AML-193 (cell line): ENCODE measurements around the gene RIC1.
"Not testable (repeated sequence)": the region's sequence is repeated elsewhere in the genome, so short reads cannot be mapped to it uniquely, and the experiment has no call there.

Experiments
- DNase-seq, 2 experiments: peaks; one replicate each; lab custom pipeline; 2025; lab: John Stamatoyannopoulos, UW

The RIC1 gene

DNA sequence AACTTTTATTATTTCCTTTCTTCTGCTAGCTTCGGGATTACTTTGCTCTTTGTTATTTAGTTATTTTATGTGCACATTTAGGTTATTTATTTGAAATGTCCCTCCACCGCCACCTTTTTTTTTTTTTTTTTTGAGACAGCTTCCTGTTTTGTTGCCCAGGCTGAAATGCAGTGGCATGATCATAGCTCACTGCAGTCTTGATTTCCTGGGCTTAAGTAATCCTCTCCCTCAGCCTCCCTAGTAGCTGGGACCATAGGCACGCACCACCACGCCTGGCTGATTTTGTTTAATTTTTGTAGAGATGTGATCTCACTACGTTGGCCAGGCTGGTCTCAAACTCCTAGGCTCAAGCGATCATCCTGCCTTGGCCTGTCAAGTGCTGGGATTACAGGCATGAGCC, 38.5 kb downstream of the RIC1 start:
- DNase-seq, result no peak

DNA sequence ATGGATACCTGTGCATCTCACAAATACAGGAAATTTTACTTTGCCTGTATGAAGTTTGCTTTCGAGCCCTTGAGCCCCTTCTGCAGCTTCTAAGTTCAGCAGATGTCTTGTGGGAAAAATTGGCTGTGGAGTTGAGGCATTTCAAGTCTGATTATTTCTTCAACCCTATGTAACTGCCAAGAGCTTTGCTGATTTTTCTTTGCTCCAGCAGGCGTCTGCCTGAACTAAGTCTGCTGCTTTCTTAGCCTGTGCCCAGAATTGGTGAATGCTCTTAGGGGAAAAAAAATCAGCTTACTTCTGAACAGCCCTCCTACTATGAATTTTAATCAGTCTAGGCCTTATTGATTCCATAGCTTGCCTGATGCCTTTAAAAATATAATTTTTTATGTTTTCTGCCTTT, 41.2 kb downstream of the RIC1 start:
- DNase-seq, result no peak

DNA sequence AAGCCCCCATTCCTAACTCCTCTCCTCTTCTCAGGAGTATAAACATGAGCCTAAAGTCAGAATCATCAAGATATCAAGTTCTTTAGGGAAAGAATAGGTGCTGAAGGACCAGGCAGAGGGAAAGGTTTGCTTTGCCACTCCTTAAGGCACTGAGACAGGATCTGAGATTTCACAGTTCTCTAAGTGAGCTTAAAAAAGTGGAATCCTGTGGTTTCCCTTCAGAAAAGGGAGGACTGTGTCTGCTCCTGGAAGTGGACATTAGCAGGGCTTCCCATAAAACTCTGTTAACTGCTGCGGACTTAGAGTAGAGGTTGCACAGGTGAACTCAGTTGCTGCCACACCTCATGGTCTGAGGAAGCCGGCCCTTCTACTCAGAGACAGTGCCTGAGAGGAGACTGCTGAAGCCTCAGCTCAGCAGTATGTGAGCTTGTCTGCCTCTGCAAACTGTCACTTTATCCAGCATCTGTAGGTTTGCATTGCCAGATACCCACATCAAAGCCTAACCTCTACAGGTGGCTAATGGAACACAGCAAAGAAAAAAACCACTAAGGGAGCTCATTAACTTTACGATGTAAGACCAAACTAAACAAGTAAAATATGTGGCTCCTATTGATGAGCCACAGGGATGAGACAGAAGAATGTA, 42.9 kb downstream of the RIC1 start:
- DNase-seq, result no peak

DNA sequence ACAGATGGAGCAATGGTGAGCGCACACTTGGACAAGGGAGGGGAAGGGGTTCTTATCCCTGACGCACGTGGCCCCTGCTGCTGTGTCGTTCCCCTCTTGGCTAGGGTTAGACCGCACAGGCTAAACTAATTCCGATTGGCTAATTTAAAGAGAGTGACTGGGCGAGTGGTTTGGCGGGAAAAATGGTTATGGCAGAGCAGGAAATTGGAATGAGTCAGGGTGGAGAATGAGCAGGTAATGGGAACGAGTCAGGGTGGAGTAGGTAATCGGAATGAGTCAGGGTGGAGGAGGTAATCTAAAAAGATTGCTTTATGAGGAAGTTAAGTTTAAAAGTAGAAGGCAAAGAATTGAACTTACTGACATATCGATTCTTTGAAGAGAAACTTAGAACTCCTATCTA, 46.1 kb downstream of the RIC1 start:
- not testable (repeated sequence) for DNase-seq

DNA sequence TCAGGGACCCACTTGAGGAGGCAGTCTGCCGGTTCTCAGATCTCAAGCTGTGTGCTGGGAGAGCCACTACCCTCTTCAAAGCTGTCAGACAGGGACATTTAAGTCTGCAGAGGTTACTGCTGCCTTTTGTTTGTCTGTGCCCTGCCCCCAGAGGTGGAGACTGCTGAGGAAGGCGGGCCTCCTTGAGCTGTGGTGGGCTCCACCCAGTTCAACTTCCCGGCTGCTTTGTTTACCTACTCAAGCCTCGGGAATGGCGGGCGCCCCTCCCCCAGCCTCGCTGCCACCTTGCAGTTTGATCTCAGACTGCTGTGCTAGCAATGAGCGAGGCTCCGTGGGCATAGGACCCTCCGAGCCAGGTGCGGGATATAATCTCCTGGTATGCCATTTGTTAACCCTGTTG, 54.7 kb downstream of the RIC1 start:
- DNase-seq, result not testable (repeated sequence)

DNA sequence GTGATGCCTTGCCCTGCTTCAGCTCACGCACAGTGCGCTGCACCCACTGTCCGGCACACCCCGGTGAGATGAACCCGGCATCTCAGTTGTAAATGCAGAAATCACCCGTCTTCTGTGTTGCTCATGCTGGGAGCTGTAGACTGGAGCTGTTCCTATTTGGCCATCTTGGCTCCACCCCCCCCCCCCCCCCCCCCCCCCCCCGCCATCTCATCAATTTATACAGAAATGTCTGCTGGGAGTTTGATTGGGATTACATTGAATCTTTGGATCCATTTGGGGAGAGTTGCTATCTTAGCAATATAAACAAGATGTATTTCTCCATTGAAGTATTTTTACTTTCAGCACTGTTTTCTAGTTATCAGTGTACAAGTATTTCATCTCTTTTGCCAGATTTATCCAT, 55.2 kb downstream of the RIC1 start:
- no peak for DNase-seq

DNA sequence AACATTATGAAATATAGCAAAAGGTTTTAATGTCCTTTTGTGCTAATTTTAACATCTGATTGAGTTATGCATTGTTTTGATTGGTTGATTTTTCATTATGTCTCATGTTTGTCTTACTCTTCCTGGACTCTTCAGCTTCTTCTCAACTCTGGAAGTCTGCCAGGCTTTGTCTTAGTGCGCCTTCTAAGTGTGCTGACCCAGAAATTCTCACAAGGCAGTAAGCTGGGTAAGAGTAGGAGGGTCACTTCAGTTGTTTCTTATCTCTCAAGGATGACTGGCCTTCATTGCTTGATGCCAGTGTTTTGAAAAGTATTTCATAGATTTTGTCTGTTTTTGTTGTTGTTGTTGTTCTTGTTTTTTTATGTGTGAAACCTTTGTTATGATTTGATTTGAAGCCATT, 59.2 kb downstream of the RIC1 start:
- DNase-seq, result no peak

DNA sequence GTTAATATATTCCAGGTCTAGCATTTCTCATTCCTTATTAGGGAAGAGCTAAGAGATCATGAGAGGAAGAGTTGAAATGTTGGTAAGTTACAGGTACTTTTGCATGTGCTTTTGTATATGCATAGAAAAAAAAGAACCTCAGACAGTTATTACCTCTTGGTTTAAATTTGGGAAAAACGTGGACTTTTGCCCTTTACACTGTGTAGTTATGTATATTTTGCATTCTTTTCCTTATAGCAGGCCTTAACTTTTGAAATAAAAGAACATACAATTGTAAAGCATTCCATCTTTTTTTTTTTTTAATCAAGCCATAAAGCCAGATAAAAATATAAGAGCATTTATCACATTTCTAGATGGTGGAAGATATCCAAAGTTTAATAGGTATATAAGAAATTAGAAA, 61.4 kb downstream of the RIC1 start:
- DNase-seq, result no peak

DNA sequence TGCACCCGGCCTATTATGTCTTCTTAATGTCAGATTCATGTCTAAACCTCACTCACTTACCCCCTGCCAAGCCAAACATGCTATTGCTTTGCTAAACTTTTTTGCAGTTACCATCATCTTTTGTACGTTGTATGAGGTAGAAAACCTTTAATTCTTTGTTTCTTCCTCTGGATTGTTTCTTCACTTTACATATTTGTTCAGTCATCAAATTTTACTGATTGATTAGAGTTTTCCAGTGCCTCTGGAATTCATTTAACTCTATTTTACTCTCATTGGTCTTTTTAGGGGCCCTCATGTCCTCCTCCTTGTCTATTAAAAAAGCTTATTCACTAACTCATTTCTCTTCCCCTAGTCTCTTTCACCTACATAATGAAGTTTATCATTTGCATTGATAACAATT, 67.0 kb downstream of the RIC1 start:
- no peak for DNase-seq

DNA sequence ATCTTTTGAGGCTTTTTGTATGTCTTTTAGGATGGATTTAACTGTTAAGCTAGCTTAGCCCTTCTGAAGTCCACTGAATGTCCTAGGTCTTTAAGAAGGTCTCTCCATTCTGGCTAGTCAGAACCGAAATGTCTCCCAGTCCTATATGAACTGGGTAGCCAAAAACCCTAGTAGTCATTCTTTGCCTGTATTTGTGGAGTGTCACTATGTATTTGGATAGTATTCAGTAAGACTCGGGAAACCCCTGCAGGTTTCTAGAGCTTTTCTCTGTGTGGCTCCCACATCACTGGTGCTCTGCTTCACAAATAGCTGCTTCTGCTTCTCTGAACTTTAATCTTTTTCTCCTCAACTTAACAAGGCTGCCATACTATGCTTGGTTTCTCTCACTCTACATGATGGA, 68.0 kb downstream of the RIC1 start:
- DNase-seq, result no peak

DNA sequence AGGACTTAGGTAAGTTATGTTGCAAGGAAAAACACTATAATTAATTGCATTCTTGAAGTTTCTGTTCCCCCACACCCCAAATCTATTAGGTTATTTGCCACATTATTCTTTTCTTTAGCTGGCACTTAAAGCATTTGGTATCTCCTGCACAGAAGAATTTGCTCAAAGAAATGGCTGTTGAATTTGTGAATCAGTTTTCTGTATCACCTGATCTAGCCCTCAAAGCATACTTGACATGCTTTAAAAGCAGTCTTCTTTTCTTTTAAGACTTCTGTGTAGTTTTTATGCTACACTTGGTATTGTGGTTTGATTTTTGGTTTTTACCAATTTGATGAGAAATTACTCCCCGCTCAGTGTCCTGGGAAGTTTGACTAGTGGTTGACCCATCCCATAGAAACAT, 69.1 kb downstream of the RIC1 start:
- DNase-seq, result no peak

DNA sequence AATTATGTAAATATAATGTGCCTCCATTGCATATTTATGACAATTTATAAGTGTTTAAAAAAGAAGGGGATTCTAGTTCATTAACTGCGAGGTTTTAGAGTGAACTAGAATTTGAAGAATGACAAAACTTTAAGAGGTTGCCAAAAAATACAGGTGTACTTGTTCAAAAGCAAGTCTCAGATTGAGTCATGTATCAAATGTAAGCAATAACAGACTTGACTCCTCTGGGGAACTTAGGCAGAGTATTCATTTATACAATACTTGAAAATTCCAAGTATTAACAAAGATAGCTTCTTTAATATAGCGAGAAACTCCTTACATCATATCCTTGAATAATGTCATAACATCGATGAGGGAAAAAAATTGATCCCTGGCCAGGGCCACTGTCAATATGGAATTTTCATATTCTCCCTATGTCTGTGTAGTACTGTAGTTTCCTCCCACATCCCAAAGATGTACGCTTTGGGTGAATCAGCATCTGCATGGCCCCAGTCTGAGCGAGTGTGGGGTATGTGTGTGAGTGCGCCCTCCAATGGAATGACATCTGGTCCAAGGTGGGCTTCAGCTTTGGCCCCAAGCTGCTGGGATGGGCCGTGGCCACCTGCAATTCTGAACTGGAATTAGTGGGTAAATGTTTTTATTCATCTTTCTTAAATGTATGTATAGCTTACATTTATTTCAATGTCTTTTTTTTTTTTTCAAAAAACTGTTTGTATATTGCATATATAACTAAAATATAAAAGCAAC, 70.1 kb downstream of the RIC1 start:
- no peak for DNase-seq

DNA sequence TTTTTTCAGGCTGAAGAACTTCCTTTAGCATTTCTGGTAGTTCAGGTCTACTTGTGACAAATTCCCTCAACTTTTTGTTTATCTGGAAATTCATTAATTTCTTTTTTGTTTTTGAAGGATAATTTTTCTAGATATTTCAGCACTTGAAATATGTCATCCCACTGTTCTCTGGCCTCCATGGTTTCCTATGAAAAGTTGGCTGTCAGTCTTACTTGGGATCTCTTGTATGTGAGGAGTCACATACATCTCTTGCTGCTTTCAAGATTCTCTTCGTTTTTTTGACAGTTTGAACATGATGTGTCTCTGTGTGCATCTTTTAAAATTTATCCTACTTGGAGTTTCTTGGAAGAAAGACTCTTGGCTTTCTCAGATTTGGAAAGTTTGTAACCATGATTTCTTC, 79.5 kb downstream of the RIC1 start:
- no peak for DNase-seq

DNA sequence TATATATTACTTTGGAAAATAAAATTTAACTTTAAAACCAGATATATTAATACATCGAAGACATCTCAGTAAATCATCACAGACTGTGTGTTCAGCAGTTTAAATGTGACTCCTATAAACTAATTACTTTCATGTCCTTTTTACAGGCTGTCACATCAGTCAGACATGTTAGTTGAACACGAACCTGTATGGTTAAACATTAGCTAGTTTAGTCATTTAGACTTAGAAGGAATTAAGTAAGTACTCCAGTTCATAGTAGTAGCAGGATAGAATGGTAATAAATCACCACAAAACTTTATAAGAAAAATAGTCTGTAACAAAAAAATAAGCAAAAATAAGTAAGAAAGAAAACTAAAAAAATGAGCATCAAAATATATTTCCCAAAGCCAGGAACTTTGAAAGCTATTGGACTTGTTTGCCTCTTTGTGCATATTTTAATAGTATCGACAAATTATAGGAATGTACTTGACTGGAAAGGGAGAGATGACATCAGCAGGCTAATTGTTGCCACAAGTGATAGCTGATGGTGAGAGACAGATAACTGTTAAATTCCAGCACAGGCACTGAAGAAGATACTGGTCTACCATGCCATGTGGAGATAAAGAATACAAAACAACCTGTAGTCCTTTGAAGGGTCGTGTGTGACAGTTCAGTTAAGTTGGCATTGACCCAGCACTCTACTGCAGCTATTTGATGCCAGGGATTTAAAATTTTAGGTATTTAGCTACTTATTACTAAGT, 83.9 kb downstream of the RIC1 start:
- DNase-seq, result no peak

DNA sequence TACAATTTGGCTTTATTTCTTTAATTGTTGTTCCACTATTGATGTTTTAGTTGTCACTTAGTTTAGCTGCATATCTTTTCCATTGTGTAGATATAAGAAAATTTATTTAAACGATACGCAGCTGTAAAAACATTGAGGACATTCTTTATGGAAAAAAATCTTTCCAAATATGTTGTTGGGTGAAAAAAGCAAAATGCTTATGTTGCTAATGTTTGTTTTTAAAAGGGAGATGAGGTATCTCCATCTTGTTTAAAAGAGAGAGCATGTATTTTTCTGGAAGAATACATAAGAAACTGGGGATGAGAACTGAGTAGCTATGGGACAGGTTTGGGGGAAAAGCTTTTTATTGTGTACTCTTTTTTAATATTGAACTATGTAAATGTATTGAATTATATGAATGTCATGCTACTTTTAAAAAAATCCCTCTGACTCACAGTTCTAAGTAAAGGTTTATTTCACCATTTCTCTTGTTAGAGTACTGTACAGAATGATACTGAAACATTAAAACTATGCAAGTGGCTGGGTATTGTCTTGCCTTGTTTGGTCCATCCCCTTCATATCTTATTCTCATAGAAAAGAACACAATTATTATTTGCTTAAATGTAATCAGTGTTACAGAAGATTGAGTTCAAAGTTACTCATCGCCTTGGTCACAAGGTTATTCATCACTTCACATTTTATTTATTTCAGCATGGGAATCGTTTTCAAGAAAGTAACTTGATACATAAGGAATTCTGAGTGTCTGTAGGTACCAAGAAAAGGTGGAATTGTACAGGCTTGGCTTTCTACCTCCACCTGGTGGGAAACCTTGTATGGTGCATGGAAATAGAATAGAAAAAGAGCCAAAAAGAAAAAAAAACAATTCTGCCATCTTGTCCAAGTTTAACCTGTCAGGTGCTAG, 85.8 kb downstream of the RIC1 start:
- DNase-seq, result peak in 1 of 2 experiments; percentile 8

DNA sequence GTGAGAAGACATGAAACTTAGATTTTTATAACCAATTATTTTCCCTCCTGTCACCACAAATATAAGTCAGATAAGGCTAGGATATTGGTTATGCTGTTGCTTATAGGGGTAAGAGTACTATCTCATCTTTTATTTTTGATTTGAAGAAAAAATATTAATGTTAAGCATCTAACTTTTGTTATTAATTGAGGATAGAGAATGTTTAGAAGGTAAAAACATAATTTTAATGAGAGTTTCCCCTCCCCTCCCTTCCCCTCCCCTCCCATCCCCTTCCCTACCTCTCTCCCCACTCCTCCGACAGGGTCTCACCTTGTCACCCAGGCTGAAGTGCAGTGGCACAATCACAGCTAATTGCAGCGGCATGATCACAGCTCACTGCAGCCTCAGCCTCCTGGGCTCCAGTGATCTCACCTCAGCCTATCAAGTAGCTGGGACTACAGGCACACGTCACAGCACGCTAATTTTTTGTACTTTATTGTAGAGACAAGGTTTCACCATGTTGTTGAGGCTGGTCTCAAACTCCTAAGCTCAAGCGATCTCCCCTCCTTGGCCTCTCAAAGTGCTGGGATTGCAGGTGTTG, 86.7 kb downstream of the RIC1 start:
- DNase-seq, result no peak

DNA sequence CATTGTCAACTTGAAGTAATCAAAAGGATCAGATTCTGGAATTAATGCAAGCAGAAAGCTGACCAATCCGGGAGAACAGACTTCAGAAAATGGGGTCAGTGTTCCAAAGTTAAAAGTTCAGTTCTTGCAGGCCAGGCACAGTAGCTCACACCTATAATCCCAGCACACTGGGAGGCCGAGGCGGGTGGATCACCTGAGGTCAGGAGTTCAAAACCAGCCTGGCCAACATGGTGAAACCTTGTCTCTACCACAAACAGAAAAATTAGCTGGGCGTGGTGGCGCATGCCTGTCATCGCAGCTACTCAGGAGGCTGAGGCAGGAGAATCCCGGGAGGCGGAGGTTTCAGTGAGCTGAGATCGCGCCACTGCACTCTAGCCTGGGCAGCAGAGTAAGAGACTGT, 88.5 kb downstream of the RIC1 start:
- not testable (repeated sequence) for DNase-seq

DNA sequence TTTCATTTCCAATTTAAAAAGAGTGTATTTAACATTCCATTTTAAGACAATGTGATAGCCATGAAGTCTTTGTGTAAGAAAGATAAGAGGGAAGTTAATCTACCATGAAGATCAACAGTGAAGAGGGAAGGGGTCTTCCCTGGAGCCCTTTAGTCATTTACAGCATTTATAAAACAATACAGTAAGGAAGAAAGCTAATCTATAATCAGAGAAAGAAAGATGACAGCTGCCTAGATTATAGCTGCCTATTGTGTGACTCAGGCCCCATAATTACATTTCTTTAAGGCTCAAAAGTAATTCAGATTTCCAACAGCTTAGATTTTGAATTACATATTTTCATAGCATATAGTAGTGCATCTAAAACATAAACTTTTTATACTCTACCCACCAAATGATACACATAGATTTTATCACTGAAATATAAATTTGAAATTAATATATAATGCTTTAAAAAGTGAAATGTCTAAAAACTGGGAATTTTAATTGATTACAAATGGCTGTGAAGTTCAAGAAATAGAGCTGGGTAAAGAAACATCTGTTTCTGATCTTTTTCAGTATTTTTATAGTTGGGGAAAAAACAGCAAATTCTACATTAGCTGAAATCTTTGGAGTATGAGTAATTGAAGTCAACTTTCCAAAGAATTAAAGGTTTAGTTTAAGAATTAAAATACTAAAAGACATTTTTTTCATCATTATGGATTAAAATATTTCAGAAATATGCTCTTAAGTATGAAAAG, 89.6 kb downstream of the RIC1 start:
- DNase-seq, result no peak

DNA sequence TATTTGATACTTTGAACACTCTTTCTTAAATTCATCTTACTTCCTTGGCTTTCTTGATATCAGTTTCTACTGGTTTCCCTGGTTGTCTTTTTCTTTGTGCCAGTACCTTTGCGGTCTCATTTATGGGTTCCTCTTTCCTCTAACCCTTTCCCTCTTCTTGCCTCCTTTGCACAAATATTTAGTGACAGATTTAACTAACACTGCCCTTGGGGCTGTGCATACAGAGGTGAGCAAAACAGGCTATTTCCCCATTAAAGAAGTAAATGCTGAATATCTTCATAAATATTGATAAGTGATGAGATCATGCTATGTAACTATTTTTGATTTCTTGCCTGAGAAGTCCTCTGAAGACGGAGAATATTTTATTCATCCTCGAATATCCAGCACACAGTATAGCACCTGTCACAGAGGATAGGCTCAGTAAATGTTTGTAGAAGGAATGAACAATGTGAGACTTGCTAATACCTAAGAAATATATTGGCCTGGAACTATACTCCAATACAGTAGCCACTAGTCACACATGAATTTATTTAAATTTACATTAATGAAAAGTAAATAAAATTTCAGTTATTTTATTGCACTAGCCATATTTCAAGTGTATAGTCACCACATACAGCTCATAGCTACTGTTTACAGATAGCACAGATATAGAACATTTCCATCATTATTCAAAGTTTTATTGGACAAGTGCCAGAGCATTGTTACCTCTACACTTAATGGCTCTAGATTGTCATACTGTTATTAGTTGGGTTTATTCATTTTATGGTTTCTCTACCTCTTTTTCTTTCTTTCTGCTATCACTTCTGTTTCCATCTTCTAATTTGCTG, 90.4 kb downstream of the RIC1 start:
- no peak for DNase-seq

DNA sequence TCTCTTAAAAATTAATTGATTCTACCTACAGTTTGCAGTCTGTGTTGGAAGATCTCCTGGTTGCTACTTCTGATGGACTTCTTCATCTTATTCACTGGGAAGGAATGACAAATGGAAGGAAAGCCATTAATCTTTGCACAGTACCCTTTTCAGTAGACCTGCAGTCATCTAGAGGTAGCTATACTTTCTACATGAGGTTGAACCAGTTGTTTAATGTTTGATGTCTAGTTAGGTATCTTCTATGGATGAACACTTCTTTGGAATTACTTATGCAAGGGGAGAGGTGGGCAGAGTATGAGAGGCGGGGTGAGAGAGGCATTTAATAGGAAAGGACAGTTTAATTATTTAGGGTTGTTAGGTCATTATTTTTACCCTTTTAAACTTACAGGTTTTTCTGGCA, 91.2 kb downstream of the RIC1 start:
- DNase-seq, result no peak
